HEK293 (cell line): Measurements from ENCODE around the gene FRMD5.

ENCODE experiments used
- CTCF ChIP-seq: fragments of 450-650 bp; formaldehyde crosslinking; IDR thresholded peaks from 2 replicates; pipeline ENCODE4 v1.5.1; 2016; ENCODE audit warnings: missing biosample characterization, missing genetic modification characterization
- KLF1 ChIP-seq: fragments of 450-650 bp; formaldehyde crosslinking; IDR thresholded peaks from 2 replicates; pipeline ENCODE4 v1.5.1; 2016; ENCODE audit warnings: missing biosample characterization, missing genetic modification characterization
- REPIN1 ChIP-seq: fragments of 450-650 bp; formaldehyde crosslinking; IDR thresholded peaks from 2 replicates; pipeline ENCODE4 v1.5.1; 2017; ENCODE audit warnings: missing biosample characterization, missing genetic modification characterization, low read depth
- REST ChIP-seq: fragments of 450-650 bp; formaldehyde crosslinking; IDR thresholded peaks from 2 replicates; pipeline ENCODE4 v1.5.1; 2016; ENCODE audit warnings: missing biosample characterization, missing genetic modification characterization
- ZBTB7A ChIP-seq: fragments of 450-650 bp; formaldehyde crosslinking; IDR thresholded peaks from 2 replicates; pipeline ENCODE4 v1.5.1; 2016; ENCODE audit warnings: low read depth, missing biosample characterization, missing genetic modification characterization
- ZNF24 ChIP-seq: fragments of 450-650 bp; formaldehyde crosslinking; IDR thresholded peaks from 2 replicates; pipeline ENCODE4 v1.5.1; 2016; ENCODE audit warnings: missing biosample characterization, missing genetic modification characterization
- ZNF311 ChIP-seq: fragments of 450-650 bp; formaldehyde crosslinking; IDR thresholded peaks from 2 replicates; pipeline ENCODE4 v1.5.1; 2017; ENCODE audit warnings: missing biosample characterization, missing genetic modification characterization, borderline replicate concordance
- ZNF449 ChIP-seq: fragments of 450-650 bp; formaldehyde crosslinking; IDR thresholded peaks from 2 replicates; pipeline ENCODE4 v1.5.1; 2017; ENCODE audit warnings: missing biosample characterization, mild to moderate bottlenecking, missing genetic modification characterization, moderate library complexity
- ZSCAN30 ChIP-seq: fragments of 450-650 bp; IDR thresholded peaks from 2 replicates; pipeline ENCODE4 v1.5.1; 2018; ENCODE audit warnings: missing biosample characterization, mild to moderate bottlenecking, missing genetic modification characterization, moderate library complexity

GRCh38 chr15:44035781-44036699, 159.0 kb downstream of the FRMD5 start:
- TF ChIP-seq CTCF = no peak
- TF ChIP-seq REPIN1 (tag by site-specific recombination) = no peak
- TF ChIP-seq REST = no peak
- no peak for TF ChIP-seq ZNF24 (tag by site-specific recombination)
- no peak for TF ChIP-seq ZSCAN30 (tag by site-specific recombination)
- no peak for TF ChIP-seq ZNF449 (tag by site-specific recombination)
- no peak for TF ChIP-seq KLF1
- TF ChIP-seq ZBTB7A = no peak
- no peak for TF ChIP-seq ZNF311 (tag by site-specific recombination)
